Type B pancreatic cell (in vitro differentiated cells): ENCODE measurements around the gene CPED1. TPM values are rescaled to one million over a fixed set of nuclear protein-coding genes. Genes with fewer than 3 reads are reported as not detected.

Experiments used
- DNase-seq: peaks from one replicate; pipeline ENCODE4 v3.0.0; 2021; ENCODE audit warnings: mixed read lengths; ENCODE audit not compliant: unreplicated experiment; ENCODE audit errors: extremely low spot score
- H3K27ac Mint-ChIP-seq: 2 replicates; pipeline ENCODE4 v1.8.0; 2021; ENCODE audit warnings: mild to moderate bottlenecking, mixed read lengths
- H3K27me3 Mint-ChIP-seq: 2 replicates; pipeline ENCODE4 v1.8.0; 2021; ENCODE audit warnings: mixed read lengths
- H3K36me3 Mint-ChIP-seq: 2 replicates; pipeline ENCODE4 v1.8.0; 2021; ENCODE audit warnings: mixed read lengths
- H3K4me1 Mint-ChIP-seq: one replicate; pipeline ENCODE4 v1.8.0; 2021; ENCODE audit warnings: mixed read lengths; ENCODE audit not compliant: unreplicated experiment
- H3K4me3 Mint-ChIP-seq: 2 replicates; pipeline ENCODE4 v1.8.0; 2021; ENCODE audit warnings: mild to moderate bottlenecking, mixed read lengths
- H3K9me3 Mint-ChIP-seq: 2 replicates; pipeline ENCODE4 v1.8.0; 2021; ENCODE audit warnings: mixed read lengths
- CTCF ChIP-seq: fragments of 200-600 bp; sonication (generic); conservative IDR thresholded peaks from 2 replicates; pipeline ENCODE4 v1.5.0; 2021; ENCODE audit warnings: antibody characterized with exemption, mild to moderate bottlenecking
- total RNA-seq: library from RNA; stranded (reverse); gene quantifications from 2 replicates; pipeline ENCODE4 v1.2.1, GENCODE V29; 2021; ENCODE audit warnings: low replicate concordance

Gene CPED1
- total RNA-seq, 1 donor from 2014 or later: 45.4 TPM

- Mint-ChIP-seq H3K4me1 (peaks cover 13% of the 10 kb centered on the region), H3K4me3 (no peak overlapping the region), H3K27ac (no peak overlapping the region), H3K27me3 (no peaks in the 10 kb centered on the region), H3K36me3 (peaks cover 20% of the 10 kb centered on the region), H3K9me3 (peaks cover 4% of the 10 kb centered on the region)
- no peak for TF ChIP-seq CTCF
- no peak for DNase-seq
Observed at GRCh38 chr7:121046893-121047468, 58.5 kb downstream of the CPED1 start.

- Mint-ChIP-seq H3K4me1 (peaks cover 13% of the 10 kb centered on the region), H3K27me3 (no peaks in the 10 kb centered on the region), H3K9me3 (peaks cover 4% of the 10 kb centered on the region), H3K27ac (no peak overlapping the region), H3K36me3 (peaks cover 20% of the 10 kb centered on the region), H3K4me3 (no peak overlapping the region)
- TF ChIP-seq CTCF: no peak
- no peak for DNase-seq
Observed at GRCh38 chr7:121048195-121048594, 59.7 kb downstream of the CPED1 start.

GRCh38 chr7:121049028-121049791, 60.7 kb downstream of the CPED1 start:
- Mint-ChIP-seq H3K36me3 (peaks cover 17% of the 10 kb centered on the region), H3K27me3 (no peaks in the 10 kb centered on the region), H3K4me3 (no peak overlapping the region), H3K9me3 (peaks cover 4% of the 10 kb centered on the region), H3K4me1 (peaks cover 9% of the 10 kb centered on the region), H3K27ac (no peak overlapping the region)
- DNase-seq: no peak
- no peak for TF ChIP-seq CTCF

GRCh38 chr7:121049897-121050296, 61.4 kb downstream of the CPED1 start:
- TF ChIP-seq CTCF: no peak
- peaks cover 4% of the 10 kb centered on the region for H3K9me3 Mint-ChIP-seq
- peaks cover 16% of the 10 kb centered on the region for H3K36me3 Mint-ChIP-seq
- H3K4me1 Mint-ChIP-seq: peaks cover 6% of the 10 kb centered on the region
- H3K27ac Mint-ChIP-seq: no peak overlapping the region
- no peaks in the 10 kb centered on the region for H3K27me3 Mint-ChIP-seq
- H3K4me3 Mint-ChIP-seq: no peak overlapping the region
- DNase-seq: no peak

GRCh38 chr7:121053219-121053618, 64.7 kb downstream of the CPED1 start:
- H3K4me3 Mint-ChIP-seq: no peak overlapping the region
- peaks cover 2% of the 10 kb centered on the region for H3K27me3 Mint-ChIP-seq
- H3K4me1 Mint-ChIP-seq: no peaks in the 10 kb centered on the region
- no peak overlapping the region for H3K27ac Mint-ChIP-seq
- no peak for DNase-seq
- H3K36me3 Mint-ChIP-seq: peaks cover 11% of the 10 kb centered on the region
- no peaks in the 10 kb centered on the region for H3K9me3 Mint-ChIP-seq
- TF ChIP-seq CTCF: no peak
